GM12878 (cell line): Measurements from ENCODE around the gene MYO1E. TPM values are rescaled to one million over a fixed set of nuclear protein-coding genes. Genes with fewer than 3 reads are reported as not detected.

Experiments
- ASH2L ChIP-seq: fragments of 300-600, 200-600 bp; sonication (generic); IDR thresholded peaks from 2 replicates; pipeline ENCODE4 v1.6.1; 2017; ENCODE audit warnings: low read depth, mild to moderate bottlenecking, borderline replicate concordance
- CREB1 ChIP-seq: IDR thresholded peaks from 2 replicates; pipeline ENCODE4 v1.6.1; 2012; ENCODE audit warnings: low read depth, mild to moderate bottlenecking, inconsistent platforms
- FOXM1 ChIP-seq: IDR thresholded peaks from 2 replicates; pipeline ENCODE4 v1.6.1; 2012; ENCODE audit warnings: low read depth, mild to moderate bottlenecking, inconsistent platforms, low read length, moderate library complexity
- JUND ChIP-seq: IDR thresholded peaks from 2 replicates; pipeline ENCODE4 v1.6.1; 2012; ENCODE audit warnings: low read depth, mild to moderate bottlenecking, low read length, improper control_type of control experiment, moderate library complexity
- POLR2A ChIP-seq: IDR thresholded peaks from 2 replicates; pipeline ENCODE4 v1.6.1; 2011; ENCODE audit warnings: low read depth, mild to moderate bottlenecking, low read length
- POLR2AphosphoS2 ChIP-seq: IDR thresholded peaks from 2 replicates; pipeline ENCODE4 v1.6.1; 2011; ENCODE audit warnings: low read depth, mild to moderate bottlenecking, low read length, improper control_type of control experiment, moderate library complexity
- RAD51 ChIP-seq: fragments of 450-650 bp; IDR thresholded peaks from 2 replicates; pipeline ENCODE4 v1.6.1; 2016; ENCODE audit warnings: moderate library complexity, mild to moderate bottlenecking, inconsistent platforms
- RELA ChIP-seq: fragments of 450-650 bp; IDR thresholded peaks from 2 replicates; pipeline ENCODE4 v1.8.0; 2014; ENCODE audit warnings: borderline replicate concordance; ENCODE audit not compliant: partially characterized antibody
- SIN3A ChIP-seq: IDR thresholded peaks from 2 replicates; pipeline ENCODE4 v1.6.1; 2012; ENCODE audit warnings: low read depth, low read length, improper control_type of control experiment
- SREBF2 ChIP-seq: IDR thresholded peaks from 2 replicates; pipeline ENCODE4 v1.6.1; 2012; ENCODE audit warnings: mild to moderate bottlenecking, low read length
- TCF3 ChIP-seq: IDR thresholded peaks from 2 replicates; pipeline ENCODE4 v1.6.1; 2012; ENCODE audit warnings: low read depth, mild to moderate bottlenecking, low read length, borderline replicate concordance; ENCODE audit not compliant: insufficient read depth
- ZNF384 ChIP-seq: IDR thresholded peaks from 2 replicates; pipeline ENCODE4 v1.6.1; 2012; ENCODE audit warnings: low read depth, mild to moderate bottlenecking, low read length, improper control_type of control experiment, borderline replicate concordance
- ZNF622 ChIP-seq: fragments of 450-650 bp; IDR thresholded peaks from 2 replicates; pipeline ENCODE4 v1.6.1; 2017; ENCODE audit warnings: mild to moderate bottlenecking, inconsistent platforms
- polyA plus RNA-seq, 11 experiments: library from polyadenylated mRNA; depleted of rRNA in 4 of 11; unstranded in 6 of 11; stranded (reverse) in 5 of 11; fragments of >200 nt; fragmentation: Nextera tagmentation in 4 of 11; fragmentation: Illumina TruSeq in 1 of 11; extraction: Ambion mirVana in 4 of 11; extraction: Trizol in 1 of 11; gene quantifications; 1 replicate in 1 of 11; 2 replicates in 10 of 11; pipeline versions ENCODE4 v1.2.1 to v1.2.3, GENCODE V29; 2011 to 2016; ENCODE audit warnings: inconsistent platforms in 2 of 11, missing spikeins in 2 of 11, low read depth in 1 of 11
- total RNA-seq, 4 experiments: library from RNA; depleted of rRNA in 3 of 4; stranded (reverse); fragments of >200 nt in 3 of 4; fragmentation: Illumina TruSeq in 1 of 4; extraction: Trizol in 1 of 4; gene quantifications; 2 replicates each; pipeline versions ENCODE4 v1.2.1 to v1.2.3, GENCODE V29; 2013 to 2021
- TF ChIP-seq, protein P1 (sequence below): fragments of 150-350 bp; IDR thresholded peaks from 2 replicates; pipeline ENCODE4 v1.6.1; 2016; ENCODE audit warnings: low read depth, low read length
- TF ChIP-seq, protein P2 (sequence below): IDR thresholded peaks from 2 replicates; pipeline ENCODE4 v1.6.1; 2011; ENCODE audit warnings: borderline replicate concordance, low read depth, mild to moderate bottlenecking, moderate library complexity, mixed read lengths, low read length; ENCODE audit not compliant: insufficient read depth; ENCODE audit errors: extremely low read length
- TF ChIP-seq, protein P3 (sequence below): IDR thresholded peaks from 2 replicates; pipeline ENCODE4 v1.6.1; 2012; ENCODE audit warnings: low read depth, low read length, improper control_type of control experiment
- TF ChIP-seq, protein P4 (sequence below): fragments of 450-650 bp; IDR thresholded peaks from 2 replicates; pipeline ENCODE4 v1.6.1; 2016; ENCODE audit warnings: mild to moderate bottlenecking
- TF ChIP-seq, protein P5 (sequence below): fragments of 150-350 bp; IDR thresholded peaks from 2 replicates; pipeline ENCODE4 v1.6.1; 2014; ENCODE audit warnings: mild to moderate bottlenecking, low read depth, low read length
- TF ChIP-seq, protein P6 (sequence below): IDR thresholded peaks from 2 replicates; pipeline ENCODE4 v1.6.1; 2011; ENCODE audit warnings: mild to moderate bottlenecking, low read depth, low read length, moderate library complexity; ENCODE audit not compliant: insufficient replicate concordance
- TF ChIP-seq, protein P7 (sequence below): fragments of 450-650 bp; IDR thresholded peaks from 2 replicates; pipeline ENCODE4 v1.6.1; 2014; ENCODE audit warnings: mild to moderate bottlenecking

The MYO1E gene
- total and polyA plus RNA-seq, 10 of the 15 experiments (the other 5 are each of a cell fraction or from before 2014, with no cell fraction given): 10.3 to 266 (median 64.9) TPM

DNA sequence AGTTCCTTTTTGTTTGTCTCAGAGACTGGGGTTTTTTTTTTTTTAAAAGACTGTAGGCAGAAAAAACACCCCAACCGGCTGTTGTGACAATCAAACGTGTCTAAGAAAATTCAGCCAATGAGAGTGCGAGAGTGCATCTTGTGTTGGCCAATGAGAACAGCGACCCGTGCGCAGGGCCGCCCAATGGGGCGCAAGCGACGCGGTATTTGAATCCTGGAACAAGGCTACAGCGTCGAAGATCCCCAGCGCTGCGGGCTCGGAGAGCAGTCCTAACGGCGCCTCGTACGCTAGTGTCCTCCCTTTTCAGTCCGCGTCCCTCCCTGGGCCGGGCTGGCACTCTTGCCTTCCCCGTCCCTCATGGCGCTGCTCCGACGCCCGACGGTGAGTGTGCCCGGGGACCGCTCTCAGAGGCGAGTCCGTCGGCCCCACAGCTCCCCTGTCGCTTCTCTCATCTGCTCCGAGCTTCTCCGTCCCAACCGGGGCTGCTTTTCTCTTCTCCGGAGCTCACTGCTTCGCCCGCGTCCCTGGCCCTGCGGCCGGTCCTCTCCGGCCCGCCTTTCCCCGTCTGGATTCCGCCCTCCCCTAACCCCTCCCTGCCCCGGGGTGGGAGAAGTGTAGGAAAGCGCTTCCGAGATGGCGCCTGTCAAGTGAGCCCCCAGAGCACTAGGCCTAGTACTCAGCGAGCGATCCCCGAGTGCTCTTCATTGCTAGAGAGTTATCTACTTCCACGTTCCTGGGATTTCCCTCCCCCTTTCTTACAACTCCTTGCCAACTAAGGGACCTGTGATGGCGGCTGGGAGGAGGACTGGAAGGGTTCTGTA, 267.5 kb downstream of the MYO1E start, which contains the start of gene CCNB2 (continued):
- TF ChIP-seq, protein P1, sequence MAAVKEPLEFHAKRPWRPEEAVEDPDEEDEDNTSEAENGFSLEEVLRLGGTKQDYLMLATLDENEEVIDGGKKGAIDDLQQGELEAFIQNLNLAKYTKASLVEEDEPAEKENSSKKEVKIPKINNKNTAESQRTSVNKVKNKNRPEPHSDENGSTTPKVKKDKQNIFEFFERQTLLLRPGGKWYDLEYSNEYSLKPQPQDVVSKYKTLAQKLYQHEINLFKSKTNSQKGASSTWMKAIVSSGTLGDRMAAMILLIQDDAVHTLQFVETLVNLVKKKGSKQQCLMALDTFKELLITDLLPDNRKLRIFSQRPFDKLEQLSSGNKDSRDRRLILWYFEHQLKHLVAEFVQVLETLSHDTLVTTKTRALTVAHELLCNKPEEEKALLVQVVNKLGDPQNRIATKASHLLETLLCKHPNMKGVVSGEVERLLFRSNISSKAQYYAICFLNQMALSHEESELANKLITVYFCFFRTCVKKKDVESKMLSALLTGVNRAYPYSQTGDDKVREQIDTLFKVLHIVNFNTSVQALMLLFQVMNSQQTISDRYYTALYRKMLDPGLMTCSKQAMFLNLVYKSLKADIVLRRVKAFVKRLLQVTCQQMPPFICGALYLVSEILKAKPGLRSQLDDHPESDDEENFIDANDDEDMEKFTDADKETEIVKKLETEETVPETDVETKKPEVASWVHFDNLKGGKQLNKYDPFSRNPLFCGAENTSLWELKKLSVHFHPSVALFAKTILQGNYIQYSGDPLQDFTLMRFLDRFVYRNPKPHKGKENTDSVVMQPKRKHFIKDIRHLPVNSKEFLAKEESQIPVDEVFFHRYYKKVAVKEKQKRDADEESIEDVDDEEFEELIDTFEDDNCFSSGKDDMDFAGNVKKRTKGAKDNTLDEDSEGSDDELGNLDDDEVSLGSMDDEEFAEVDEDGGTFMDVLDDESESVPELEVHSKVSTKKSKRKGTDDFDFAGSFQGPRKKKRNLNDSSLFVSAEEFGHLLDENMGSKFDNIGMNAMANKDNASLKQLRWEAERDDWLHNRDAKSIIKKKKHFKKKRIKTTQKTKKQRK: no peak
- TF ChIP-seq POLR2AphosphoS2 (peak; percentile 74; the same call in 1 of the 2 replicates), POLR2A (peak; percentile 98), JUND (no peak), SREBF2 (no peak), RELA (peak; percentile 19), CREB1 (peak; percentile 63), TCF3 (no peak; the same call in 1 of the 2 replicates), RAD51 (peak; percentile 58; the same call in 1 of the 2 replicates), ASH2L (no peak), ZNF622 (no peak), SIN3A (peak; percentile 100), ZNF384 (peak; percentile 95), FOXM1 (peak; percentile 89)
- TF ChIP-seq, protein P2, sequence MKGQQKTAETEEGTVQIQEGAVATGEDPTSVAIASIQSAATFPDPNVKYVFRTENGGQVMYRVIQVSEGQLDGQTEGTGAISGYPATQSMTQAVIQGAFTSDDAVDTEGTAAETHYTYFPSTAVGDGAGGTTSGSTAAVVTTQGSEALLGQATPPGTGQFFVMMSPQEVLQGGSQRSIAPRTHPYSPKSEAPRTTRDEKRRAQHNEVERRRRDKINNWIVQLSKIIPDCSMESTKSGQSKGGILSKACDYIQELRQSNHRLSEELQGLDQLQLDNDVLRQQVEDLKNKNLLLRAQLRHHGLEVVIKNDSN: peak; percentile 59
- TF ChIP-seq, protein P3, sequence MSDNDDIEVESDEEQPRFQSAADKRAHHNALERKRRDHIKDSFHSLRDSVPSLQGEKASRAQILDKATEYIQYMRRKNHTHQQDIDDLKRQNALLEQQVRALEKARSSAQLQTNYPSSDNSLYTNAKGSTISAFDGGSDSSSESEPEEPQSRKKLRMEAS: peak; percentile 66
- TF ChIP-seq, protein P4, sequence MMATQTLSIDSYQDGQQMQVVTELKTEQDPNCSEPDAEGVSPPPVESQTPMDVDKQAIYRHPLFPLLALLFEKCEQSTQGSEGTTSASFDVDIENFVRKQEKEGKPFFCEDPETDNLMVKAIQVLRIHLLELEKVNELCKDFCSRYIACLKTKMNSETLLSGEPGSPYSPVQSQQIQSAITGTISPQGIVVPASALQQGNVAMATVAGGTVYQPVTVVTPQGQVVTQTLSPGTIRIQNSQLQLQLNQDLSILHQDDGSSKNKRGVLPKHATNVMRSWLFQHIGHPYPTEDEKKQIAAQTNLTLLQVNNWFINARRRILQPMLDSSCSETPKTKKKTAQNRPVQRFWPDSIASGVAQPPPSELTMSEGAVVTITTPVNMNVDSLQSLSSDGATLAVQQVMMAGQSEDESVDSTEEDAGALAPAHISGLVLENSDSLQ: peak; percentile 94
- TF ChIP-seq, protein P5, sequence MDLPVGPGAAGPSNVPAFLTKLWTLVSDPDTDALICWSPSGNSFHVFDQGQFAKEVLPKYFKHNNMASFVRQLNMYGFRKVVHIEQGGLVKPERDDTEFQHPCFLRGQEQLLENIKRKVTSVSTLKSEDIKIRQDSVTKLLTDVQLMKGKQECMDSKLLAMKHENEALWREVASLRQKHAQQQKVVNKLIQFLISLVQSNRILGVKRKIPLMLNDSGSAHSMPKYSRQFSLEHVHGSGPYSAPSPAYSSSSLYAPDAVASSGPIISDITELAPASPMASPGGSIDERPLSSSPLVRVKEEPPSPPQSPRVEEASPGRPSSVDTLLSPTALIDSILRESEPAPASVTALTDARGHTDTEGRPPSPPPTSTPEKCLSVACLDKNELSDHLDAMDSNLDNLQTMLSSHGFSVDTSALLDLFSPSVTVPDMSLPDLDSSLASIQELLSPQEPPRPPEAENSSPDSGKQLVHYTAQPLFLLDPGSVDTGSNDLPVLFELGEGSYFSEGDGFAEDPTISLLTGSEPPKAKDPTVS: no peak
- TF ChIP-seq, protein P6, sequence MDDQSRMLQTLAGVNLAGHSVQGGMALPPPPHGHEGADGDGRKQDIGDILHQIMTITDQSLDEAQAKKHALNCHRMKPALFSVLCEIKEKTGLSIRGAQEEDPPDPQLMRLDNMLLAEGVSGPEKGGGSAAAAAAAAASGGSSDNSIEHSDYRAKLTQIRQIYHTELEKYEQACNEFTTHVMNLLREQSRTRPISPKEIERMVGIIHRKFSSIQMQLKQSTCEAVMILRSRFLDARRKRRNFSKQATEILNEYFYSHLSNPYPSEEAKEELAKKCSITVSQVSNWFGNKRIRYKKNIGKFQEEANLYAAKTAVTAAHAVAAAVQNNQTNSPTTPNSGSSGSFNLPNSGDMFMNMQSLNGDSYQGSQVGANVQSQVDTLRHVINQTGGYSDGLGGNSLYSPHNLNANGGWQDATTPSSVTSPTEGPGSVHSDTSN: peak; percentile 73
- TF ChIP-seq, protein P7, sequence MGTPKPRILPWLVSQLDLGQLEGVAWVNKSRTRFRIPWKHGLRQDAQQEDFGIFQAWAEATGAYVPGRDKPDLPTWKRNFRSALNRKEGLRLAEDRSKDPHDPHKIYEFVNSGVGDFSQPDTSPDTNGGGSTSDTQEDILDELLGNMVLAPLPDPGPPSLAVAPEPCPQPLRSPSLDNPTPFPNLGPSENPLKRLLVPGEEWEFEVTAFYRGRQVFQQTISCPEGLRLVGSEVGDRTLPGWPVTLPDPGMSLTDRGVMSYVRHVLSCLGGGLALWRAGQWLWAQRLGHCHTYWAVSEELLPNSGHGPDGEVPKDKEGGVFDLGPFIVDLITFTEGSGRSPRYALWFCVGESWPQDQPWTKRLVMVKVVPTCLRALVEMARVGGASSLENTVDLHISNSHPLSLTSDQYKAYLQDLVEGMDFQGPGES: 0 out of 2 replicates have a peak, but pooled peaks have one; percentile 64
